ENCODE measurements around the gene NPAS2.

DNA sequence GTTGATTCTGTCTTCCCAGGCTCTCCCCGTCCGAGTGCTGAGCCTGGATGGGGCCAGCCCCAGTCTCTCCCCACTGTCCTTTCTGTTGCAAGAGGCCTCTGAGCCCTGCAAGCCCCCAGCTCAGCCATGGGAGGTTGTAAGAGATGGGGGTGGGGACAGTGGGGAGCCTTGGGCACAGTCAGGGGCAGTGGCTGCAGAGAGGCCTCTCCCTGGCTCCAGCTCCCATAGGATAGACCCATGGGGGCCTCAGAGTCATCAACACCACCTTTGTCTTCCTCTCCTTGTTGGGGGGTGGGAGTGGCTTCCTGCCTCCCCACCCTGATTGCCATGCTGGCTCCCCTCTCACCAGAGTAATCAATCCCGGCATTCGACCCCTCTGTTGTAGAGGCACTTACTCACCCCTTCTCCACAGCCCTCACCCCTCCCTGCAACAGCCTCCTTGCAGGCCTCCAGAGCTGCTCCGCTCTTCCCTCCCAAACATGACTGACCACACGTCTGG, 37.5 kb upstream of the NPAS2 start:
- TF ChIP-seq, protein P1, sequence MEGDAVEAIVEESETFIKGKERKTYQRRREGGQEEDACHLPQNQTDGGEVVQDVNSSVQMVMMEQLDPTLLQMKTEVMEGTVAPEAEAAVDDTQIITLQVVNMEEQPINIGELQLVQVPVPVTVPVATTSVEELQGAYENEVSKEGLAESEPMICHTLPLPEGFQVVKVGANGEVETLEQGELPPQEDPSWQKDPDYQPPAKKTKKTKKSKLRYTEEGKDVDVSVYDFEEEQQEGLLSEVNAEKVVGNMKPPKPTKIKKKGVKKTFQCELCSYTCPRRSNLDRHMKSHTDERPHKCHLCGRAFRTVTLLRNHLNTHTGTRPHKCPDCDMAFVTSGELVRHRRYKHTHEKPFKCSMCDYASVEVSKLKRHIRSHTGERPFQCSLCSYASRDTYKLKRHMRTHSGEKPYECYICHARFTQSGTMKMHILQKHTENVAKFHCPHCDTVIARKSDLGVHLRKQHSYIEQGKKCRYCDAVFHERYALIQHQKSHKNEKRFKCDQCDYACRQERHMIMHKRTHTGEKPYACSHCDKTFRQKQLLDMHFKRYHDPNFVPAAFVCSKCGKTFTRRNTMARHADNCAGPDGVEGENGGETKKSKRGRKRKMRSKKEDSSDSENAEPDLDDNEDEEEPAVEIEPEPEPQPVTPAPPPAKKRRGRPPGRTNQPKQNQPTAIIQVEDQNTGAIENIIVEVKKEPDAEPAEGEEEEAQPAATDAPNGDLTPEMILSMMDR (conservative IDR thresholded peaks at IDR 0.05): no peak
- TF ChIP-seq ZFX (IDR thresholded peaks at IDR 0.05): no peak

Measured in C4-2B (cell line).